HG02981 (cell line): ENCODE measurements around the gene TMEM18.
"Not testable (repeated sequence)": the region's sequence is repeated elsewhere in the genome, so short reads cannot be mapped to it uniquely, and the experiment has no call there.

Experiments
- ATAC-seq: cut with Tn5 transposase; IDR thresholded peaks from one replicate; pipeline ENCODE4 v1.9.1; 2021; ENCODE audit warnings: mild to moderate bottlenecking, moderate library complexity; ENCODE audit not compliant: unreplicated experiment

TMEM18 gene

DNA sequence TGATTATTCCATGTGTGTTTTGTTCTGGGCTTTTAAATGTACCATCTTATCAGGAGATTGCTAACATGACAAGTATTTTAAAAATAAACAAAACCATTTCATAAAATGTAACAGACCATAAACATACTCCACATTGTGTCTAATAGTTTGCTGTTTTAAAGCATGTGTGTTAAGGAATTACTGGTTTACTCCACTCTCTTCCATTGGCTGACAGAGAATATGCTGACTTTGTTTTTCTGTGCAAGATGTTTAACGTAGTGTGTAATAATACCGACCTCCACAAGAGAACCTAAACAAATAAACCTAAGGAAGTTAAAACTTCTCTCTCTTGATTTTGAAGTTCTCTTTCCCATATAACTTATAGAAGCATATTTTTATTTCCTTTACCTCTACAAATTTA, 17.0 kb upstream of the TMEM18 start:
- no peak for ATAC-seq

GRCh38 chr2:693606-694005, 16.4 kb upstream of the TMEM18 start:
- ATAC-seq, result no peak

GRCh38 chr2:692767-693166, 15.6 kb upstream of the TMEM18 start:
- ATAC-seq, result no peak

DNA sequence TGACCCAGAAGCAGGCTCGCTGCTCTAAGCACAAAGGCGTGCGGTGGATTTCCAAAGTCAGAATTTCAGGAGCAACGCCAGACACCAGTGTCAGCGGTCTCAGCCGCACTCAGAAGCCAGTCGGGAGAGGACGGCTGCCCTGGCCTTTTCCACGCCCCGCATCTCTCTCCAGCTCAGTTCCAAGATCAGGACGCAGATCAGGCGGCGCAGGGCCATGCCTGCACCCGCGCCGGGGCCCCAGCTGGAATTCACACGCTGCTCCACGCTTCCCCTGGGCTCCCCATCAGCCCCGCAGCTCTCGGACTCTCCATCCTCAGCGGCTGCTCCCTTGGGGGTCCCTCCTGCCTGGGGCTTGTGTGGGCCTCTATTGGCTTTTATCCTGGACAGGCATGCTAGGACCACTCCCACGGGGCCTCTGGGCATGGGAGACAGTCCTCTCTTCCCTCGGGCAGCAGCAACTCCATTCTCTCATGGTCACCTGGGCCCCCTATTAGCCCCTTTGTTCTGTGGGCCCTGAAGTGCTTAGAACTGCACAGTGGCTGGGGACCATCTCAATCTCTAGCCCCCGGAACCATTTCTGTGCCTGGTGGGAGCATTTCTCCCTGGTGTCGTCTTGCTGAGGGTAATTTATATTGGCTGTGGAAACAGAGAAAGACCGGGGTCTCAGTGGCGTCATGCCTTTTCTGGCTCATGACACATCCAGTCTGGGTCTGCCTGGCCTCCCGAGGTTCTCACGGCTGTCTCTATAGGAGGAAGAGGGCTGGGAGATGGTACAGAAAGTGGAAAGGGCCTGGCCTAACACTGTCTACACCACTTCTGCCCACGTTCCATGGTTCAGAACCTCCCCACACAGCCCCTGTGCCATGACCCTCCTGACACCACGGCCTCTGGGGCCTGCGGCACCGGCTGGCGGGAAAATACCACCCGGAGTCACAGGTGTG, 14.9 kb upstream of the TMEM18 start:
- no peak for ATAC-seq

- ATAC-seq, result no peak
Observed at GRCh38 chr2:690799-691198, 13.6 kb upstream of the TMEM18 start.

DNA sequence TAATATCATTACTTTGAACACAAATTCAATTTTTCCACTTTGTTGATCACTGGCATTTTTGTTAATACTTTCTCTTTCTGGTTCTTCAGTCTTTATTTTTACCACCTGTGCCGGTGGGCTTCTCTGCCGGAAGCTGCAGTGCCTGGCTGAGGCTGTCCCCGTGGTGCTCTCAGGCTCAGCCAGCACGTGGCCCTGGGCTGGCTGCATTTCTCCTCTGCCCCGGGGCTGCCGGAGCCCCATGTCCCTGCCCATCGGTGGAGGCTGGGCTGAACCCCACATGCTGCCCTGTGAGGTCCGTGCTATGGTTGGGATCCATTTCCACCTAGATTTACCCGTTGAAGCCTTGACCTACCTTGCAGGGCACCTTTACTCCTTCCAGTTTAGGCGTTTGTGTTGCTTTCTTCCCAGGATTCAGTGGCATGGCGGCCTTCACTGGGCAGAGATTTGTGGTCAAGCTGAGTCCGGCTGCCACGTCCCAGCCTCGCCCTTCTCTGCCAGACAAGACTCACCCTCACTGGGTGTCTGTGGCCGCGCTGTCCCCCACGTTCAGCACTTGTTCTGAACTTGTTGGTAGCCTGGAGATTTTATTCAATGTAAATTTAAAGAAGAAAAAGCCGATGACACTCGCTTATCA, 12.8 kb upstream of the TMEM18 start:
- no peak for ATAC-seq

GRCh38 chr2:689237-689636, 12.0 kb upstream of the TMEM18 start:
- no peak for ATAC-seq

DNA sequence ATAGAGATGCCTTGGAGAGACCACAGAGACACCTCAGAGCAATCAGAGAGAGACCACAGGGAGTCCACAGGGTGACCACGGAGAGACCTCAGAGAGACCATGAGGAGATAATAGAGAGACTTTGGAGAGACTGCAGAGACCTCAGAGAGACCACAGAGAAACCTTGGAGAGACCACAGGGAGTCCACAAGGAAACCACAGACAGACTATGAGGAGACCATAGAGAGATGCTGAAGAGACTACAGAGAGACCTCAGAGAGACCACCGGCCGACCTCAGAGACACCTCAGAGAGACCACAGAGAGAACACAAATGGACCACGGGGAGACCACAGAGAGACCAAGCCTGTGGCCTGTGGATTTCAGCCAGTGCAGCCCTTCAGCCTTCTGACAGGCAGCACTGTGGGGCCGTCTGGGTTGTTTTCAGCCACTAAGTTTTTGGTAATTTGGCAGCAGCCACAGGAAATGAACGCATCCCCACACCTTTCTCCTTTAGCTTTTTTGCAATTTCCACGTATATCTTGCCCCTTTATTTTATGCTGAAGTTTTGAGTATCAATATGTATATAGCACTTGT, 11.4 kb upstream of the TMEM18 start:
- ATAC-seq, result no peak

- no peak for ATAC-seq
Observed at GRCh38 chr2:685421-685820, 8.2 kb upstream of the TMEM18 start.

DNA sequence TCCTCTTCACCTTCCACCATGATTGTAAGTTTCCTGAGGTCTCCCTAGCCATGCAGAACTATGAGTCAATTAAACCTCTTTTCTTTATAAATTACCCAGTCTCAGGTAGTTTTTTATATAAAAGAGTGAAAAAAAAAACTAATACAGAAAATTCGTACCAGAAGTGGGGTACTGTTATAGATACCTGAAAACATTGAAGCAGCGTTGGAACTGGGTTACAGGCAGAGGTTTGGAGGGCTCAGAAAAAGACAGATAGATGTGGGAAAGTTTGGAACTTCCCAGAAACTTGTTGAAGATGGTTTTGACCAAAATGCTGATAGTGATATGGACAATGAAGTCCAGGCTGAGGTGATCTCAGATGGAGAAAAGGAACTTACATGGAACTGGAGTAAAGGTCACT, 7.7 kb upstream of the TMEM18 start:
- ATAC-seq, result not testable (repeated sequence)

DNA sequence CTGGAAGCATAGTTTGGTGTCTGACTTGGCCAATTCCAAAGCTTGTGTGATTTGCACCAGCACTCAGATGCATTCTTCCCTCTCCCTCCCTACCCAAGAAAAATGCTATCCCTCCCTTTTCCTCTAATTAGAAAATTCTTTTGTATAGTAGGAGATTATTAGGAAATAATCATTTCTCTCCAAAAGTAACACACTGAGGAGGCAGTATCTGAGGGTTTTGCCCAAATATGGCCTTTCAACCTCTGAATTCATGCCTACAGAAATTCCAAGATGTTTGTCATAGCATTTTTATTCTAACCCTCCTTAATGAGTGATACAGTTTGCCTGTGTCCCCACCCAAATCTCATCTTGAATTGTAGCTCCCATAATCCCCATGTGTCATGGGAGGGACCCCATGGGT, 5.0 kb upstream of the TMEM18 start:
- ATAC-seq, result no peak

DNA sequence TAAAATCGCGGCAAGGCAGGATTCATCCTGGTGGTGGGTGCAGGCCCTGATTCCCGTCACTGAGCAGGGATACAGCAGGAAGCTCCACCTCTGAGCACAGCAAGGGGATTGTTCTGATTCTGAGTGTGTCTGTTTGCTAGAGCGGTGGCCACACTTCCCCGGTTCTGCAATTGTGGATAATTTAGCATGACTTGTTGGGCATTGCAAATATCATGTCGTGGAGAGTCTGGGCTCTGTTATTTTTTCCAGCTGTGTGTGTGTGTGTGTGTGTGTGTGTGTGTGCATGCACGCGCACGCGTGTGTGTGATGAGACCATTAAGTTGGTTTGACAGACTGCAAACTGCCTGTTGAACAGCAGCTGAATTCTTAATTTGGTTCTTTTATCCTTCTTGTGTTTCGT, 4.1 kb upstream of the TMEM18 start:
- ATAC-seq, result no peak

DNA sequence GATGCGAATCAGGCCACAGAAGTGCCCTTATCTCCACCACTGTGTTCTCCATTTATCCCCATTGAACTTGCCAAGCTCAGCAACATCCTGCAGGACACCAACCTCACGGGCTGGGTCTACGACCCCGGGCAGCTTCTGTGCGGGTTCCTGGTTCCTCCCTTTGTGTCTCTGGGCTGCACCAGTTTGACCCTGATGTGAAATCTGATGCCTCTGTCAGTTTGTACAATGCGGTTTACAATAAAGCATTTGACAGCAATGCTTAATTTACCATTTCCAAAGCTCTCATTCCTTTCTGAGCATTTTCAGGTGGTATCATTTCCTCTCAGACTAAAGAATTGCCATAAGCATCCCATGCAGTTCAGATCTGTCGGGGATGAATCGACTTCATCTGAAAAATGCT, 3.3 kb upstream of the TMEM18 start:
- ATAC-seq, result no peak

GRCh38 chr2:678964-679363, 1.8 kb upstream of the TMEM18 start:
- no peak for ATAC-seq

GRCh38 chr2:677959-678550, 849 bp upstream of the TMEM18 start:
- ATAC-seq, result no peak

DNA sequence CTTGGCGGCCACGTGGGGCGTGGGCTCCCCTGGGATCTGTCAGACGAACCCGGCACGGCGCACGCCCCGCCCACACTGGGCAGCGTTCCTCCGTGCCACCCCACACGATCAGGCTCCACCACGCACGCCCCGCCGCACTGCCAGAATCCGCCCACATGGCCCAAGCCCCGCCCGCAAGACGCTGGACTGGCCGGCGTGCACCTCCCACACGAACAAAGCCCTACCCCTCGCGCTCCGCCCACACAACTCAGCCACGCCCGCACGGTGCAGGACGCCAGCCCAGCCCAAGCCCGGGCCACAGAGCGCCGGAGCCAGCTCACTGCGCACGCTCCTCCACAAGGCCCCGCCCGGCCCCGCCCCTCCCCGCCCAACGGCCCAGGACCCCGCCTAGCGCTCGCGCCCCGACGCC, 555 bp downstream of the TMEM18 start:
- ATAC-seq, result peak; percentile 88

DNA sequence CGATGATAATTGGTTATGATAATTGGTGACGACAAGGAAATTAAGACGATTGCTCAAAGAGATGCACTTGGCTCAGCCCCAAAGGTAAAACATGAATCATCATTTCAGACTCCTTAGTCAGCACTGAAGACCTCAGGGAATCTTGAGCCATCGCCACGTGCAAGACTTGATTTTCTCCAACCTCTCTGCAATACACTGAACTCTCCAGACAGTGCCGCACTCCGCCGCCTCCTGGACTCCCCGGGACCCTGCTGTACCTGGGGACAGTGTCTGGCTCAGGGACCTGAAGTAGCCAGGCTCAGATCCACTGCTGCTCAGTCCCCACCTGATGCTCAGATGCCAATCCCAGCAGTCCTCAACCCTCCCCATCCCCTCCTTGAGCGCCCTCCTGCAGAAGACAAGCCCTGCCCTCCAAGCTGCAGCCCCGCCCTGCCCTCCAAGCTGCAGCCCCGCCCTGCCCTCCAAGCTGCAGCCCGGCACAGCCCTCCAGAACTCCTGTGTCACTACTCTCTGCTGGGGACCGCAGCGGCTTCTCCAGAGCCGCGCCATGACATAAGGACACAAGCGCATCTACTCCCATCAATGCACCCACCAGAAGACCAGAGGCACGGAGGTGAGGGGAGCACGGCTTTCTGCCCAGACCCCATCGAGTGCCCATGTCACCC, 1.1 kb downstream of the TMEM18 start:
- peak; percentile 16 for ATAC-seq

DNA sequence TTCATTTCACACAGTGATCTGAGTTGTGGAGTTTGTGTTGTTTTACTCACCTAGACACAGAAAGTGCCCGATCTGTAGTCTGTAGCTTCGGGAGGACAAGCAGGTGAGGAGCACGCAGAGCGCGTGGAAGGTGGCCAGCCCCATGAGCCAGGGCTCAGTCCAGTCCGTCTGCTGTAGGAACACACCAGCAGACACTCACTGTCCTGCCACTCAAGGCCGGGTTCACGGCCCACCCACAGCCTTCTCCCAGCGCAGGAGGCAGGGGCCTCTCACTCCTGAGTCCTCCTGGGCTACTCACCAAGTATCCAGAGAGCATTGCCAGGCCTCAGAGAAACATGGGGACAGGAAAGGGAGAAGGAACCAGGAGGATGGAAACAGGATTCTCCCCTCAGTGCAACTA, 1.7 kb downstream of the TMEM18 start:
- ATAC-seq, result no peak

- ATAC-seq, result no peak
Observed at GRCh38 chr2:675051-675450, 2.2 kb downstream of the TMEM18 start.

- no peak for ATAC-seq
Observed at GRCh38 chr2:674321-674985, 2.8 kb downstream of the TMEM18 start.
